Measurements from ENCODE around the gene RAPGEF2. TPM values are rescaled to one million over a fixed set of nuclear protein-coding genes. Genes with fewer than 3 reads are reported as not detected.
"Not testable (repeated sequence)": the region's sequence is repeated elsewhere in the genome, so short reads cannot be mapped to it uniquely, and the experiment has no call there.

Gene RAPGEF2
- total and polyA plus RNA-seq, 2 experiments from 2014 or later: 17.3 to 96.0 TPM

GRCh38 chr4:159159611-159160010 is 56.7 kb downstream of the RAPGEF2 start:
- no peaks in the 10 kb centered on the region for H3K36me3 ChIP-seq
- no peak overlapping the region for H3K4me3 ChIP-seq
- no peak for TF ChIP-seq CTCF (IDR thresholded peaks at IDR 0.05; ENCODE audit: low read depth, low read length)
- H3K4me1 ChIP-seq (ENCODE audit: low read depth): peaks cover 53% of the 10 kb centered on the region
- no peak for DNase-seq (ENCODE audit: low read depth in 1 of 2, low spot score in 1 of 2)
- H3K27me3 ChIP-seq: no peaks in the 10 kb centered on the region
- no peak overlapping the region for H3K27ac ChIP-seq
- H3K9me3 ChIP-seq (ENCODE audit: low read depth): no peaks in the 10 kb centered on the region

- no peak for DNase-seq (ENCODE audit: low read depth in 1 of 2, low spot score in 1 of 2)
- H3K4me1 ChIP-seq (ENCODE audit: low read depth): peaks cover 53% of the 10 kb centered on the region
- H3K27ac ChIP-seq: no peak overlapping the region
- no peaks in the 10 kb centered on the region for H3K27me3 ChIP-seq
- H3K9me3 ChIP-seq (ENCODE audit: low read depth): no peaks in the 10 kb centered on the region
- no peak overlapping the region for H3K4me3 ChIP-seq
- no peaks in the 10 kb centered on the region for H3K36me3 ChIP-seq
- no peak for TF ChIP-seq CTCF (IDR thresholded peaks at IDR 0.05; ENCODE audit: low read depth, low read length)
Observed at GRCh38 chr4:159160242-159160641, 57.4 kb downstream of the RAPGEF2 start.

GRCh38 chr4:159161436-159161835 is 58.6 kb downstream of the RAPGEF2 start:
- H3K27me3 ChIP-seq; H3K36me3 ChIP-seq; H3K27ac ChIP-seq; H3K4me3 ChIP-seq; H3K9me3 ChIP-seq (ENCODE audit: low read depth); DNase-seq (ENCODE audit: low read depth in 1 of 2, low spot score in 1 of 2): not testable (repeated sequence)
- H3K4me1 ChIP-seq (ENCODE audit: low read depth): peaks cover 53% of the 10 kb centered on the region

GRCh38 chr4:159162576-159162975 is 59.7 kb downstream of the RAPGEF2 start:
- Histone ChIP-seq H3K27me3 (no peaks in the 10 kb centered on the region), H3K4me1 (ENCODE audit: low read depth) (peaks cover 44% of the 10 kb centered on the region), H3K27ac (peak overlapping the region; percentile 19), H3K9me3 (ENCODE audit: low read depth) (no peaks in the 10 kb centered on the region), H3K4me3 (no peak overlapping the region), H3K36me3 (no peaks in the 10 kb centered on the region)
- no peak for DNase-seq (ENCODE audit: low read depth in 1 of 2, low spot score in 1 of 2)
- TF ChIP-seq CTCF (IDR thresholded peaks at IDR 0.05; ENCODE audit: low read depth, low read length): no peak

- no peaks in the 10 kb centered on the region for H3K9me3 ChIP-seq (ENCODE audit: low read depth)
- no peak overlapping the region for H3K27ac ChIP-seq
- H3K4me3 ChIP-seq: no peak overlapping the region
- no peak for TF ChIP-seq CTCF (IDR thresholded peaks at IDR 0.05; ENCODE audit: low read depth, low read length)
- peaks cover 35% of the 10 kb centered on the region for H3K4me1 ChIP-seq (ENCODE audit: low read depth)
- H3K36me3 ChIP-seq: no peaks in the 10 kb centered on the region
- no peaks in the 10 kb centered on the region for H3K27me3 ChIP-seq
- no peak for DNase-seq (ENCODE audit: low read depth in 1 of 2, low spot score in 1 of 2)
Observed at GRCh38 chr4:159163521-159163920, 60.6 kb downstream of the RAPGEF2 start.

GRCh38 chr4:159169404-159170302 is 66.8 kb downstream of the RAPGEF2 start:
- no peaks in the 10 kb centered on the region for H3K36me3 ChIP-seq
- no peaks in the 10 kb centered on the region for H3K9me3 ChIP-seq (ENCODE audit: low read depth)
- no peak for TF ChIP-seq CTCF (IDR thresholded peaks at IDR 0.05; ENCODE audit: low read depth, low read length)
- H3K27ac ChIP-seq: no peak overlapping the region
- no peak overlapping the region for H3K4me3 ChIP-seq
- peaks cover 34% of the 10 kb centered on the region for H3K4me1 ChIP-seq (ENCODE audit: low read depth)
- no peak for DNase-seq (ENCODE audit: low read depth in 1 of 2, low spot score in 1 of 2)
- H3K27me3 ChIP-seq: no peaks in the 10 kb centered on the region
